Body of pancreas (tissue), 4 donors: ENCODE data around the gene ASPG. TPM values are rescaled to one million over a fixed set of nuclear protein-coding genes. Genes with fewer than 3 reads are reported as not detected.

Experiments
- ATAC-seq: fragments of 150-250 bp; one replicate; pipeline ENCODE4 v1.9.1; 2016
- DNase-seq, 4 donors: peaks; one replicate each; pipeline ENCODE4 v3.0.0-alpha.2; 2019
- H3K27ac ChIP-seq, 4 donors: fragments of 200-600 bp; sonication (generic); 1 replicate in 3 of 4; 2 replicates in 1 of 4; pipeline versions ENCODE4 v1.5.1 to v1.6.1; 2016 to 2019; ENCODE audit warnings: mild to moderate bottlenecking in 1 of 4, mixed read lengths in 1 of 4, moderate library complexity in 1 of 4
- H3K27me3 ChIP-seq, 2 donors: fragments of 200-600 bp; sonication (generic); one replicate each; pipeline ENCODE4 v1.6.0; 2016; ENCODE audit warnings: mild to moderate bottlenecking in 1 of 2
- H3K36me3 ChIP-seq, 2 donors: fragments of 200-600 bp; sonication (generic); replicated peaks in 1 of 2; 2 replicates each; pipeline ENCODE4 v1.5.1; 2016; ENCODE audit warnings: low read depth in 2 of 2; ENCODE audit not compliant: insufficient read depth in 1 of 2
- H3K4me1 ChIP-seq: fragments of 200-600 bp; sonication (generic); one replicate; pipeline ENCODE4 v1.6.0; 2016
- H3K4me3 ChIP-seq, 2 donors: fragments of 200-600 bp; sonication (generic); 1 replicate in 1 of 2; 2 replicates in 1 of 2; pipeline ENCODE4 v1.5.1; 2016 to 2019
- H3K9me3 ChIP-seq, 3 donors: fragments of 200-600 bp; sonication (generic); 1 replicate in 2 of 3; 2 replicates in 1 of 3; pipeline ENCODE4 v1.5.1; 2016
- CTCF ChIP-seq, 7 experiments: fragments of 450-650 bp in 4 of 7; fragments of 200-600 bp in 3 of 7; sonication (generic) in 3 of 7; IDR thresholded peaks; one replicate each; pipeline ENCODE4 v1.5.1; 2016 to 2019; ENCODE audit warnings: antibody characterized with exemption in 7 of 7
- POLR2A ChIP-seq, 3 donors: fragments of 450-650 bp; IDR thresholded peaks; one replicate each; pipeline ENCODE4 v1.6.1; 2016; ENCODE audit warnings: antibody characterized with exemption in 3 of 3, mild to moderate bottlenecking in 2 of 3
- WGBS, 2 donors: methylation state at CpG; one replicate each; pipeline ENCODE4 v1.1.5; 2017; 5-methylcytosine and 5-hydroxymethylcytosine counted together
- intact Hi-C: fragments of 100-400 bp; cut with DNase I; formaldehyde crosslinking; loops from one replicate; pipeline ENCODE4 v1.15.1; 2023
- total RNA-seq, 2 donors: library from RNA; depleted of rRNA; stranded (reverse); fragments of >200 nt; gene quantifications; one replicate each; pipeline ENCODE4 v1.1.0, GENCODE V29; 2016

ASPG gene
- total RNA-seq, 2 donors from 2014 or later = 0.52 to 0.99 TPM

GRCh38 chr14:104084251-104085002 is 1.1 kb upstream of the ASPG start:
- peaks cover 9% of the 10 kb centered on the region for H3K4me1 ChIP-seq
- H3K9me3 ChIP-seq = no peaks in the 10 kb centered on the region
- no peaks in the 10 kb centered on the region for H3K27me3 ChIP-seq
- no peak overlapping the region for H3K4me3 ChIP-seq
- H3K27ac ChIP-seq = no peak overlapping the region
- WGBS, 2 donors = 79 to 82% methylated on average over 15 to 16 of the region's 16 CpGs
- intact Hi-C loops = loop anchor here (5.0 kb wide), 1 partner anchor 488 kb away; no protein-coding TSS in a partner anchor
- no peaks in the 10 kb centered on the region for H3K36me3 ChIP-seq
- ATAC-seq (no peak), DNase-seq (peak in 2 of 4 donors; percentile 0 to 9)
- no peak for TF ChIP-seq CTCF (IDR thresholded peaks at IDR 0.05)
- TF ChIP-seq POLR2A (IDR thresholded peaks at IDR 0.05) = no peak

GRCh38 chr14:104085889-104086201 is 345 bp downstream of the ASPG start:
- Histone ChIP-seq H3K9me3 (no peaks in the 10 kb centered on the region), H3K27ac (no peak overlapping the region), H3K4me1 (peaks cover 9% of the 10 kb centered on the region), H3K4me3 (no peak overlapping the region), H3K36me3 (no peaks in the 10 kb centered on the region), H3K27me3 (no peaks in the 10 kb centered on the region)
- ATAC-seq (no peak), DNase-seq (peak in 1 of 4 donors; percentile 15)
- intact Hi-C loops = no loop called here
- TF ChIP-seq POLR2A (IDR thresholded peaks at IDR 0.05) (no peak), CTCF (IDR thresholded peaks at IDR 0.05) (no peak)
- WGBS, 2 donors = 61% methylated on average over 28 of the region's 29 CpGs; no CpG with 5 or more reads in 1 of the 2 donors

- ATAC-seq (no peak), DNase-seq (peak in 3 of 4 donors; percentile 4 to 10 (median 10))
- no peaks in the 10 kb centered on the region for H3K27me3 ChIP-seq
- no peak overlapping the region for H3K27ac ChIP-seq
- no peaks in the 10 kb centered on the region for H3K9me3 ChIP-seq
- TF ChIP-seq CTCF (IDR thresholded peaks at IDR 0.05) = no peak
- no peak for TF ChIP-seq POLR2A (IDR thresholded peaks at IDR 0.05)
- peaks cover 9% of the 10 kb centered on the region for H3K4me1 ChIP-seq
- H3K36me3 ChIP-seq = no peaks in the 10 kb centered on the region
- intact Hi-C loops = no loop called here
- WGBS, 2 donors = 68 to 86% methylated on average over 3 to 13 of the region's 13 CpGs
- H3K4me3 ChIP-seq = no peak overlapping the region
These were observed 735 bp downstream of the ASPG start for GRCh38 chr14:104086210-104086660.

- no peaks in the 10 kb centered on the region for H3K9me3 ChIP-seq
- 78 to 88% methylated on average over 12 to 15 of the region's 16 CpGs for WGBS, 2 donors
- TF ChIP-seq POLR2A (IDR thresholded peaks at IDR 0.05) (no peak), CTCF (IDR thresholded peaks at IDR 0.05) (no peak)
- intact Hi-C loops = no loop called here
- ATAC-seq = no peak
- no peaks in the 10 kb centered on the region for H3K27me3 ChIP-seq
- no peak overlapping the region for H3K27ac ChIP-seq
- no peaks in the 10 kb centered on the region for H3K36me3 ChIP-seq
- peak in 2 of 4 donors; percentile 4 to 9 for DNase-seq
- no peak overlapping the region for H3K4me3 ChIP-seq
- peaks cover 9% of the 10 kb centered on the region for H3K4me1 ChIP-seq
These were observed 1.4 kb downstream of the ASPG start for GRCh38 chr14:104086661-104087461.
